ENCODE data around the gene TYROBP. TPM values are rescaled to one million over a fixed set of nuclear protein-coding genes. Genes with fewer than 3 reads are reported as not detected.
A peak's percentile ranks its signal among the peaks of the same experiment; 100 is the strongest.

Gene TYROBP
- total RNA-seq, 4 donors from 2014 or later, result 41.4 to 122 (median 117) TPM

DNA sequence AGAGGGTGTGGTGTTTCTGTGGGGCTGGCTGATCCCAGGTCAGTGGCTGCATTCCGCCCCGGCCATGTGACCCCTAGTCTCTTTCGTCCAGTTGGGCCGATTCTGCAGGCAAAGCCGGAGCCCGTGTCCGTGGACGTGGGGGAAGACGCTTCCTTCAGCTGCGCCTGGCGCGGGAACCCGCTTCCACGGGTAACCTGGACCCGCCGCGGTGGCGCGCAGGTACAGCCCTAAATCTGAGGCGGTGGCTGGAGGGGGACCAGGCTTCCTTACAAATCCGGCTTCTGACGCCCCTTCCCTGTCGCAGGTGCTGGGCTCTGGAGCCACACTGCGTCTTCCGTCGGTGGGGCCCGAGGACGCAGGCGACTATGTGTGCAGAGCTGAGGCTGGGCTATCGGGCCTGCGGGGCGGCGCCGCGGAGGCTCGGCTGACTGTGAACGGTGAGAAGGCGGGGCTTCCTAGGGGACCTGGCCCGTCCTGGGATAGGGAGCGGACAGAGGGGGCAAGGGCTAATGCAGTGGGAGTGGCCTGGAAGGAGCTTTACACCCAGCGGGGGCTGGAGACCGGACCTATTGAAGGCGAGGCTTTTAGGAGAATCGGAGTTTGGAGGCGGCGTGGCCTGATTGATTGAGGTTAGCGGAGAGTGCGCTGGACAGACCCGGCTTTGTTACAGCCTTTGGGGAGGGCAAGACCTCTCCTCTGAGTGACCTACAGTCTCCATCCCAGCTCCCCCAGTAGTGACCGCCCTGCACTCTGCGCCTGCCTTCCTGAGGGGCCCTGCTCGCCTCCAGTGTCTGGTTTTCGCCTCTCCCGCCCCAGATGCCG lies 47.1 kb downstream of the TYROBP start:
- TF ChIP-seq POLR2A (IDR thresholded peaks at IDR 0.05), result no peak
- TF ChIP-seq, protein P1, sequence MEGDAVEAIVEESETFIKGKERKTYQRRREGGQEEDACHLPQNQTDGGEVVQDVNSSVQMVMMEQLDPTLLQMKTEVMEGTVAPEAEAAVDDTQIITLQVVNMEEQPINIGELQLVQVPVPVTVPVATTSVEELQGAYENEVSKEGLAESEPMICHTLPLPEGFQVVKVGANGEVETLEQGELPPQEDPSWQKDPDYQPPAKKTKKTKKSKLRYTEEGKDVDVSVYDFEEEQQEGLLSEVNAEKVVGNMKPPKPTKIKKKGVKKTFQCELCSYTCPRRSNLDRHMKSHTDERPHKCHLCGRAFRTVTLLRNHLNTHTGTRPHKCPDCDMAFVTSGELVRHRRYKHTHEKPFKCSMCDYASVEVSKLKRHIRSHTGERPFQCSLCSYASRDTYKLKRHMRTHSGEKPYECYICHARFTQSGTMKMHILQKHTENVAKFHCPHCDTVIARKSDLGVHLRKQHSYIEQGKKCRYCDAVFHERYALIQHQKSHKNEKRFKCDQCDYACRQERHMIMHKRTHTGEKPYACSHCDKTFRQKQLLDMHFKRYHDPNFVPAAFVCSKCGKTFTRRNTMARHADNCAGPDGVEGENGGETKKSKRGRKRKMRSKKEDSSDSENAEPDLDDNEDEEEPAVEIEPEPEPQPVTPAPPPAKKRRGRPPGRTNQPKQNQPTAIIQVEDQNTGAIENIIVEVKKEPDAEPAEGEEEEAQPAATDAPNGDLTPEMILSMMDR (IDR thresholded peaks at IDR 0.05), result no peak
- no peak for TF ChIP-seq EP300 (IDR thresholded peaks at IDR 0.05)
- H3K27ac ChIP-seq, result no peak overlapping the region
- DNase-seq (ENCODE audit: low spot score in 2 of 2), result no peak
- H3K4me1 ChIP-seq, result peaks cover 0 to 26% (median 9%) of the 10 kb centered on the region in 4 donors
- peaks cover 0 to 16% (median 0%) of the 10 kb centered on the region in 4 donors for H3K9me3 ChIP-seq
- H3K36me3 ChIP-seq, result no peaks in the 10 kb centered on the region
- WGBS, 2 donors, result 7 to 9% methylated on average over 42 to 55 of the region's 55 CpGs
- peaks cover 0 to 81% of the 10 kb centered on the region in 2 donors for H3K27me3 ChIP-seq
- H3K4me3 ChIP-seq, result no peak overlapping the region

DNA sequence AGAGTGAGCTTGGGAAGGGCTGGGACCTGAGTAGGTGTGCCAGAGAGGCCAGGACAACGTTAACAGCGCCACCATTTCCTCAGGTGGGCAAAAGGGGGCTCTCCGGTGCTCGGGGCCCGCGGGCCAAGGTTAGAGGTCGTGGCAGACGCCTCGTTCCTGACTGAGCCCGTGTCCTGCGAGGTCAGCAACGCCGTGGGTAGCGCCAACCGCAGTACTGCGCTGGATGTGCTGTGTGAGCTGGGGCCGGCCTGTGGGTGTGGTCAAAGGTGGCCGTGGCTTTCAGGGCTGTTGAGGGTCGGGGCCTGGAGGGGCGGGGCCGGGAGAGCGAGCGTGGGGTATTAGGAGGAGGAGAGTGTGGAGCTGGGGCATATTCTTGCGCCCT lies 47.7 kb downstream of the TYROBP start:
- H3K27ac ChIP-seq, result no peak overlapping the region
- 0 to 19% methylated on average over 2 to 19 of the region's 24 CpGs for WGBS, 2 donors
- no peaks in the 10 kb centered on the region for H3K36me3 ChIP-seq
- H3K9me3 ChIP-seq, result peaks cover 0 to 16% (median 0%) of the 10 kb centered on the region in 4 donors
- TF ChIP-seq POLR2A (IDR thresholded peaks at IDR 0.05) (no peak), EP300 (IDR thresholded peaks at IDR 0.05) (no peak)
- TF ChIP-seq, protein P1 (IDR thresholded peaks at IDR 0.05), result no peak
- H3K4me3 ChIP-seq, result no peak overlapping the region
- no peak for DNase-seq (ENCODE audit: low spot score in 2 of 2)
- peaks cover 0 to 28% (median 10%) of the 10 kb centered on the region in 4 donors for H3K4me1 ChIP-seq
- peaks cover 0 to 87% of the 10 kb centered on the region in 2 donors for H3K27me3 ChIP-seq

DNA sequence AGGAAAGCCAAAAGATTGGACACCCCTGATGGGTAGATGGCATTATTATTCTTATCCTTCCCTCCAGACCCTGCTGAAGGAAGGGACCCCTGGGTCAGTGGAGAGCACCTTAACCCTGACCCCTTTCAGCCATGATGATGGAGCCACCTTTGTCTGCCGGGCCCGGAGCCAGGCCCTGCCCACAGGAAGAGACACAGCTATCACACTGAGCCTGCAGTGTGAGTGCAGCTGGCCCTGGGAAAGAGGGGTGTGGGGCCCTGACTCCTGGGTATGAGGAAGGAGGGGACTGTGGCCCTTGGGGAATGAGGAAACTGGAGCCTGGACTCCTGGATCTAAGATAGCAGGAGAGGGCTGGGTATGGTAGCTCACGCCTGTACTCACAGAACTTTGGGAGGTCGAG lies 48.7 kb downstream of the TYROBP start:
- WGBS, 2 donors, result 74 to 76% methylated on average over 4 of the region's 4 CpGs
- H3K27me3 ChIP-seq, result peaks cover 0 to 94% of the 10 kb centered on the region in 2 donors

DNA sequence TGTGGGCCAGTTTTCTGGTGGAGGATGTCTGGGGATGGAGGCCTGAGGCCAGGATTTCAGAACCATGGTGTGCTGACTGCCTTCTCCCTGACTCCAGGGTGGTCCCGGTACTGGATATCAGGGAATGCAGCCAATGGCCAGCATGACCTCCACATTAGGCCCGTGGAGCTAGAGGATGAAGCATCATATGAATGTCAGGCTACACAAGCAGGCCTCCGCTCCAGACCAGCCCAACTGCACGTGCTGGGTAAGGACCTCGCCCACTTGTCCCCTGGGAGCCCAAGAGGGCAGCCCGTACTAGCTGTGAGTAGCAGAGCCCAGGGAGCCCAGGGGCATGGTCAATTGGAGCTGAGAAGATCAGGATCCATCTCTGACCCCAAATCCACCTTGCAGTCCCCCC lies 49.8 kb downstream of the TYROBP start:
- Histone ChIP-seq H3K36me3 (no peaks in the 10 kb centered on the region), H3K27ac (no peak overlapping the region), H3K4me3 (no peak overlapping the region), H3K27me3 (peaks cover 0 to 94% of the 10 kb centered on the region in 2 donors), H3K9me3 (peaks cover 0 to 16% (median 0%) of the 10 kb centered on the region in 4 donors), H3K4me1 (peaks cover 0 to 28% (median 10%) of the 10 kb centered on the region in 4 donors)
- 72% methylated on average over 5 to 6 of the region's 6 CpGs for WGBS, 2 donors
- no peak for DNase-seq (ENCODE audit: low spot score in 2 of 2)
- no peak for TF ChIP-seq POLR2A (IDR thresholded peaks at IDR 0.05)
- TF ChIP-seq, protein P1 (IDR thresholded peaks at IDR 0.05), result no peak
- no peak for TF ChIP-seq EP300 (IDR thresholded peaks at IDR 0.05)

More for the DNA sequence above, 48.7 kb downstream of the TYROBP start:
- TF ChIP-seq EP300 (IDR thresholded peaks at IDR 0.05) (no peak), POLR2A (IDR thresholded peaks at IDR 0.05) (no peak)
- TF ChIP-seq, protein P1 (IDR thresholded peaks at IDR 0.05), result no peak
- no peak for DNase-seq (ENCODE audit: low spot score in 2 of 2)
- Histone ChIP-seq H3K4me3 (no peak overlapping the region), H3K27ac (no peak overlapping the region), H3K36me3 (no peaks in the 10 kb centered on the region), H3K9me3 (peaks cover 0 to 16% (median 0%) of the 10 kb centered on the region in 4 donors), H3K4me1 (peaks cover 0 to 28% (median 10%) of the 10 kb centered on the region in 4 donors)

DNA sequence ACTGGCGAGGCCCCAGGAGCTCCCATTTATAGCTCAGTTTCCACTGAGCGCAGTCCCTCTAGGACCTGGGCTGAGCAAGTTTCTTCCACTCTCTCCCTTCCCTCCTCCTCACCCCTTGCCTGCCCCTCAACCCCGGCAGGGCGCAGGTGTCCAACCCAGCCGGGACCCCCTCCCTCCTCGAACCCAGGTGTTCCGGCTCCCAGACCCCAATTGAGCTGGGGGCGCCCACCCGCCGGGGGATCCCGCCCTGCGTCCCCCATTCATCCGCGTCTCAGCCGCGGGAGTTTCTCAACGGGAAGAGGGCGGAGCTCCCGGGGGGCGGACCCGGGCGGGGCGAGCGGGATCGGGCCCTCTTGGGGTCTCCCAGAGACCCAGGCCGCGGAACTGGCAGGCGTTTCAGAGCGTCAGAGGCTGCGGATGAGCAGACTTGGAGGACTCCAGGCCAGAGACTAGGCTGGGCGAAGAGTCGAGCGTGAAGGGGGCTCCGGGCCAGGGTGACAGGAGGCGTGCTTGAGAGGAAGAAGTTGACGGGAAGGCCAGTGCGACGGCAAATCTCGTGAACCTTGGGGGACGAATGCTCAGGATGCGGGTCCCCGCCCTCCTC lies 51.4 kb downstream of the TYROBP start, which contains the start of gene KIRREL2:
TSS of gene KIRREL2 (plus strand) at position 366 of the 604 bp plus-strand sequence. CDS start at position 575, 209 bp downstream.
- Histone ChIP-seq H3K27me3 (peaks cover 0 to 94% of the 10 kb centered on the region in 2 donors), H3K4me3 (peak within 1 kb of the TSS in 3 of 4 donors; percentile 24 to 43 (median 41))
- TF ChIP-seq POLR2A (IDR thresholded peaks at IDR 0.05), result no peak

More for the DNA sequence above, 51.4 kb downstream of the TYROBP start, which contains the start of gene KIRREL2:
- Histone ChIP-seq H3K36me3 (no peaks in the 10 kb centered on the region), H3K27ac (no peak within 1 kb of the TSS), H3K9me3 (peaks cover 0 to 16% (median 0%) of the 10 kb centered on the region in 4 donors), H3K4me1 (peaks cover 0 to 25% (median 10%) of the 10 kb centered on the region in 4 donors)
- 1 to 2% methylated on average over 36 to 40 of the region's 42 CpGs for WGBS, 2 donors
- DNase-seq (ENCODE audit: low spot score in 2 of 2), result no peak

Small RNA genes lying within 50 kb of the gene (small RNA-seq; reads per million reads assigned to genes)
- not detected for gene AF038458.1
- gene RN7SL402P, result not detected

Other genes with a start within 250 kb of the TYROBP start
- not detected for gene UPK1A, start 241.8 kb downstream of the TYROBP start, total RNA-seq
- gene ZBTB32, start 203.7 kb downstream of the TYROBP start, total RNA-seq, result not detected
- 10 to 100 TPM; 12.9 to 38.7 (median 25.5) TPM for gene KMT2B, start 190.3 kb downstream of the TYROBP start, total RNA-seq
- gene IGFLR1, start 165.8 kb downstream of the TYROBP start, total RNA-seq, result 10 to 100 TPM in 2 of 4 donors, 1 to 10 TPM in 2; 4.8 to 25.5 (median 10.7) TPM
- gene U2AF1L4, start 162.9 kb downstream of the TYROBP start, total RNA-seq, result 10 to 100 TPM; 17.8 to 51.1 (median 43.2) TPM
- gene PSENEN, start 162.6 kb downstream of the TYROBP start, total RNA-seq, result 10 to 100 TPM; 33.1 to 46.7 (median 40.3) TPM
- gene LIN37, start 159.7 kb downstream of the TYROBP start, total RNA-seq, result 10 to 100 TPM; 18.1 to 32.7 (median 20.6) TPM
- 100 to 1,000 TPM in 3 of 4 donors, 10 to 100 TPM in 1; 85.2 to 190 (median 124) TPM for gene HSPB6, start 151.3 kb downstream of the TYROBP start, total RNA-seq
- gene PROSER3, start 150.1 kb downstream of the TYROBP start, total RNA-seq, result 10 to 100 TPM; 14.2 to 32.7 (median 19.9) TPM
- 10 to 100 TPM in 3 of 4 donors, 1 to 10 TPM in 1; 6.6 to 46.8 (median 26.1) TPM for gene ARHGAP33, start 132.7 kb downstream of the TYROBP start, total RNA-seq
- not detected for gene PRODH2, start 95.5 kb downstream of the TYROBP start, total RNA-seq
- gene NPHS1, start 55.8 kb downstream of the TYROBP start, total RNA-seq, result not detected
- gene KIRREL2, start 51.4 kb downstream of the TYROBP start, total RNA-seq, result under 1 TPM in 1 of 4 donors, not detected in 3; 0.44 TPM
- 10 to 100 TPM in 2 of 4 donors, 1 to 10 TPM in 2; 8.7 to 19.7 (median 10.7) TPM for gene APLP1, start 39.7 kb downstream of the TYROBP start, total RNA-seq
- 10 to 100 TPM; 15.1 to 23.8 (median 21.8) TPM for gene NFKBID, start 7.8 kb downstream of the TYROBP start, total RNA-seq
- 10 to 100 TPM; 10.5 to 37.6 (median 15.5) TPM for gene HCST, start 5.8 kb downstream of the TYROBP start, total RNA-seq
- 10 to 100 TPM in 2 of 4 donors, 1 to 10 TPM in 2; 5.0 to 20.4 (median 8.6) TPM for gene LRFN3, start 28.1 kb upstream of the TYROBP start, total RNA-seq
- 10 to 100 TPM; 67.8 to 88.9 (median 77.1) TPM for gene SDHAF1, start 86.9 kb upstream of the TYROBP start, total RNA-seq
- 1 to 10 TPM in 1 of 4 donors, under 1 TPM in 2, not detected in 1; 0.21 to 2.1 (median 0.98) TPM for gene SYNE4, start 100.5 kb upstream of the TYROBP start, total RNA-seq
- gene ALKBH6, start 105.9 kb upstream of the TYROBP start, total RNA-seq, result 10 to 100 TPM; 25.3 to 46.0 (median 33.9) TPM
- gene CLIP3, start 124.6 kb upstream of the TYROBP start, total RNA-seq, result 10 to 100 TPM; 20.1 to 44.7 (median 24.6) TPM
- gene THAP8, start 146.0 kb upstream of the TYROBP start, total RNA-seq, result 10 to 100 TPM; 11.4 to 21.0 (median 16.0) TPM
- gene WDR62, start 146.6 kb upstream of the TYROBP start, total RNA-seq, result 1 to 10 TPM in 2 of 4 donors, under 1 TPM in 2; 0.42 to 2.1 (median 1.4) TPM
- gene OVOL3, start 202.8 kb upstream of the TYROBP start, total RNA-seq, result not detected
- gene POLR2I, start 206.6 kb upstream of the TYROBP start, total RNA-seq, result 10 to 100 TPM; 54.2 to 98.4 (median 77.4) TPM
- gene TBCB, start 207.2 kb upstream of the TYROBP start, total RNA-seq, result 100 to 1,000 TPM; 183 to 254 (median 225) TPM
- 100 to 1,000 TPM; 179 to 235 (median 213) TPM for gene CAPNS1, start 231.8 kb upstream of the TYROBP start, total RNA-seq
- 10 to 100 TPM; 18.4 to 73.9 (median 35.5) TPM for gene COX7A1, start 244.2 kb upstream of the TYROBP start, total RNA-seq